Kidney epithelial cell (primary cell): ENCODE measurements around the gene PHACTR2. TPM values are rescaled to one million over a fixed set of nuclear protein-coding genes. Genes with fewer than 3 reads are reported as not detected.

Source experiments
- DNase-seq: peaks from one replicate; pipeline ENCODE4 v3.0.0-alpha.2; 2010; ENCODE audit warnings: low read depth
- H3K27me3 ChIP-seq: 2 replicates; pipeline ENCODE4 v1.6.0; 2011; ENCODE audit warnings: low read length; ENCODE audit not compliant: control insufficient read depth, insufficient read depth
- H3K36me3 ChIP-seq: 2 replicates; pipeline ENCODE4 v1.5.1; 2011; ENCODE audit warnings: low read length; ENCODE audit not compliant: control insufficient read depth, insufficient read depth
- H3K4me3 ChIP-seq: 2 replicates; pipeline ENCODE4 v1.5.1; 2011; ENCODE audit warnings: low read depth, mild to moderate bottlenecking, control low read depth, low read length
- total RNA-seq: library from RNA; depleted of rRNA; stranded (reverse); fragments of >200 nt; gene quantifications from 2 replicates; pipeline ENCODE4 v1.2.3, GENCODE V29; 2015
- TF ChIP-seq, protein P1 (sequence below): IDR thresholded peaks from 2 replicates; pipeline ENCODE4 v1.5.1; 2011; ENCODE audit warnings: mild to moderate bottlenecking, moderate library complexity, low read length, control low read depth, inconsistent platforms; ENCODE audit not compliant: insufficient read depth, poor library complexity, severe bottlenecking

PHACTR2 gene
- total RNA-seq, 1 donor from 2014 or later, result 19.6 TPM

DNA sequence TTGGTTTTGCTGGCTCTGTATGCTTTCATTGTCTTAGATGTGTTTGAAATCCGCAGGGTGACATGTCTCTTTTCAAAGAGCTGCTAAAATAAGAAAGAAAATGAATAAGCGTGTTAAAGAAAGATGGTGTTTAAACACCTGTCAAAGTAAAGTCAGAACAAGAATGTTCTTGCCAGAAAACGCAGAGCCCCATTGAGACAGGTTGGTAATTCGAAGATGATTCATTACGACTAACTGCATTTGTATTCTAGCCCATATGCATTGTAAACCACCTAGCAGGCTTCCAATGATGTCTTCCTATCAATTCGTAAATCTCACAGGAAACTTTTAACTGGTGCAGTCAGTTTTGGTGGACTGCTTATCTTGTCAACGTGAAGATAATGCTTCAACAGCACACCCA, 16.8 kb downstream of the PHACTR2 start:
- TF ChIP-seq, protein P1, sequence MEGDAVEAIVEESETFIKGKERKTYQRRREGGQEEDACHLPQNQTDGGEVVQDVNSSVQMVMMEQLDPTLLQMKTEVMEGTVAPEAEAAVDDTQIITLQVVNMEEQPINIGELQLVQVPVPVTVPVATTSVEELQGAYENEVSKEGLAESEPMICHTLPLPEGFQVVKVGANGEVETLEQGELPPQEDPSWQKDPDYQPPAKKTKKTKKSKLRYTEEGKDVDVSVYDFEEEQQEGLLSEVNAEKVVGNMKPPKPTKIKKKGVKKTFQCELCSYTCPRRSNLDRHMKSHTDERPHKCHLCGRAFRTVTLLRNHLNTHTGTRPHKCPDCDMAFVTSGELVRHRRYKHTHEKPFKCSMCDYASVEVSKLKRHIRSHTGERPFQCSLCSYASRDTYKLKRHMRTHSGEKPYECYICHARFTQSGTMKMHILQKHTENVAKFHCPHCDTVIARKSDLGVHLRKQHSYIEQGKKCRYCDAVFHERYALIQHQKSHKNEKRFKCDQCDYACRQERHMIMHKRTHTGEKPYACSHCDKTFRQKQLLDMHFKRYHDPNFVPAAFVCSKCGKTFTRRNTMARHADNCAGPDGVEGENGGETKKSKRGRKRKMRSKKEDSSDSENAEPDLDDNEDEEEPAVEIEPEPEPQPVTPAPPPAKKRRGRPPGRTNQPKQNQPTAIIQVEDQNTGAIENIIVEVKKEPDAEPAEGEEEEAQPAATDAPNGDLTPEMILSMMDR, result no peak
- Histone ChIP-seq H3K36me3 (no peaks in the 10 kb centered on the region), H3K27me3 (no peaks in the 10 kb centered on the region), H3K4me3 (no peak overlapping the region)
- no peak for DNase-seq

DNA sequence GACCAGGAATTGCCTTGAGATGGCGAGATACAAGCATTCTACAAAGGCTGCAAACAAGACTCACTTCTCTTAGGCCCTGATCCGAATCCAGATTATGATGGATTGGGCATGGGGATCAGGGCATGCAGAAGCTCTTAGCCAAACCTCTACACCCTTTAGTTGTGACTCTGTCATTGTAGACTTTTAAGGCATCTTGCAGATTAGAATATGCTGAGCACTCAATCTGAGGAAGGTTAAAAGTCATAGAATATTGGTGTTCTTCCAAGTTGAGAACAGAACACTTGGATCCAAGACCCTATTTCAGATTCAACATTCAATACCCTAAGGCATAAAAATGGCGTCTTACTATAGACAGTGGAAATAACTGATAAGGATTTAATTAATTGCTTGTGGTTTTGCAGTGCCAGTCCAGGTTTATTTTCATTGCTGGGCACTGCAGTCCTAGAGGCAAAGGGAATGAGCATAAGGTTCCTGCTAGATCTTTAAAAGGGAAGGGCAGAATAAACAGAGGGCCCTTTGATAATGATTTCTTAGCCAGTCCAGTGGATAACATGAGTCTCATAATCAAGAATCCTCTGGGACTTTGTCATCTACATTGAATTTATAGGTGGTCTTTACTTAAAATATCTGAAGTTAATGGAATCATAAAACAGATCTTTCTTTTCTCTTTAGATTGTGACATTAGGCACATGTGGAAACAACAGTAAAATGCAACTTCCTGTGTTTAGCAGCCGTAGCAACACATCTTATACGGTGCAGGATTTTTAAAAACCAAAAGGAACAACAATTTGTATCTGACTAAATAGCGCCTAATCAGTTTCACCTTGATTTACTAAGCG, 17.6 kb downstream of the PHACTR2 start:
- no peaks in the 10 kb centered on the region for H3K27me3 ChIP-seq
- TF ChIP-seq, protein P1, result no peak
- H3K4me3 ChIP-seq, result no peak overlapping the region
- DNase-seq, result no peak
- H3K36me3 ChIP-seq, result no peaks in the 10 kb centered on the region

DNA sequence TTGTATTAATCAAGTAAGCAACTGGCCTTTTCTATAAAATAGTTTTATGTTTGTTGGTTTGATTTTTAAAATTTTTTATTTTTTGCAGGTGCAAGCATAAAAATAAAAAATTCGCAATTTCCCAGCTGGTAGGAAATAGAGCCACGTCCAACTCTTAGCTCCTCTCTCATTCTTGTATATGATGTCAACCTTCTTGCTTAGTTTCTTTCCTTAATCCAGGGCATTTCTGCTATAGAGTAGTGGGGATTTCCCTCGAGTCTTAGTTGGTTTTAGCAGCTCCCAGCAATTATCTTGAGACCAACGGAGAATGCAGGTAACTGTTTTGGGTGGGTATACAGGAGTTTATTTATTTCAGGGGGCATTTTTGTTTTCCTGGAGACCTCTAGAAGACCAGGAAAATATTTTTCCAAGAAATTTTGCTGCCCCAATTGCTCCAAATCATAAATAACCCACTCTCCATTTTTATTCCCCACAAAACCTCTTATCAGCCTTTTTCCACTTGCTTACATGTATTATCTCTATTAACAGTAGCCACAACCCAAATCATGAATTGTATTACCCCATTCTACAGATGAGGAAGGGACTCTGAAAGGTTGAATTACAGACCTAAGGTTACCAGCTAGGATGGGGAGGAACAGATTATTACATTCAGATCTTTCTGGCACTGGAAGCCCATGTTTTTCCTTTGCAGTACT, 18.4 kb downstream of the PHACTR2 start:
- H3K27me3 ChIP-seq, result no peaks in the 10 kb centered on the region
- H3K4me3 ChIP-seq, result no peak overlapping the region
- H3K36me3 ChIP-seq, result no peaks in the 10 kb centered on the region
- TF ChIP-seq, protein P1, result no peak
- no peak for DNase-seq

DNA sequence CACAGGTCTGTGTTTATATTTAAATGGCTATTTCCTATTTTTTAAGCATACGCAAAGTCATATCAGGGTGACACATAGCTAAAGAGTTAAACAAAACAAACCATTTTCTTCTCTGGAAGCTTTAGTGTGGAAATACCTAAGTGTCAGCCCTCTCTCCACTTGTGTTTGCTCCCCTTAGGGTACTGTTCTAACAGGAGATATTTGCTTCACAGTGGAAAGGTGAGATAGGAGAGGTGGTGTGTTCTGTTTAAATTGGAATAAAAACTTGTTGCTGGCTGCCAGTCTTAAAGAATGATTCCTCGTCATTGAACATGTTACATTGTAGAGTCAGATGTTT, 18.9 kb downstream of the PHACTR2 start:
- no peaks in the 10 kb centered on the region for H3K27me3 ChIP-seq
- no peak for DNase-seq
- no peaks in the 10 kb centered on the region for H3K36me3 ChIP-seq
- TF ChIP-seq, protein P1, result no peak
- H3K4me3 ChIP-seq, result no peak overlapping the region

DNA sequence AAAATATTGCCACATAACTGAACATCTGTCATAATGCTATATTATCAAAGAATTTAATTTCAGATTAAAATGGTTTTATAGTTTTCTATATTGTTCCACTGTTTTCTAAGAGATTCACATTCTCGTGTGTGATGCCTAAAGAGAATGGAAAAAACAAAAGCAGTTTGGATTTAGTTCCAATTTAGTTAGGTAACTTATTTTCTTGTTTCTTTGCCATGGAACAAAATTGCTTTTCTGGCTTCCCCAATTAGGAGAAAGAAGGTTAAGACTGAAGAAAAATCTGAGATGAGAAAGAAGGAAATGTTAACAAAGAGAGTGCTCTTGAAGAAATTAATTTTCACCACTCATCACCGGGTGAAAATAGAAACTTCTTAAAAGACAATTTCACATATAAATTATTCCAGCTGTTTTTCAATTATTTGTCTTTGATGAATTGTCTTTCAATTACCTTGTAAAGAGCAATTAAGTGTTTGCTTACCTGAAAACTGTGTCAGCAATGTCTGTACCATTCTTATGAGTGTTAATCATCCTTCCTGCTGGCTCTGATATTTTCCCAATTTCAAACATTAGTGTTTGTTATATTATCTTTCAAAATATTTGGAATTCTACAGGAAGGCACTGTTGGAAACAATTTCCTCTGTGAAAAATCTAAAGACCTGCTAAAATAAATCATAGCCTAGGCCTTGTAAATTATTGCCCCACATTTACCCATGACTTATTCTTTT, 19.5 kb downstream of the PHACTR2 start:
- TF ChIP-seq, protein P1, result no peak
- DNase-seq, result no peak
- H3K27me3 ChIP-seq, result no peaks in the 10 kb centered on the region
- H3K4me3 ChIP-seq, result no peak overlapping the region
- H3K36me3 ChIP-seq, result no peaks in the 10 kb centered on the region
